ENCODE data around the gene RARG. TPM values are rescaled to one million over a fixed set of nuclear protein-coding genes. Genes with fewer than 3 reads are reported as not detected.

The RARG gene
- total and polyA plus RNA-seq, 2 of the 8 experiments (the other 6 are each of a cell fraction or from before 2014, with no cell fraction given), result 68.6 to 68.9 TPM

GRCh38 chr12:53205747-53206419 is 26.1 kb downstream of the RARG start:
- Histone ChIP-seq H3K4me1 (replicated peaks in 1 of 4; ENCODE audit: control insufficient read depth in 3 of 4, insufficient read depth in 4 of 4, low read length in 3 of 4) (peaks cover 0 to 2% (median 0%) of the 10 kb centered on the region in 4 experiments; a peak in 1 of 7 replicates), H2BK120ac (replicated peaks; ENCODE audit: low read depth, low read length) (no peak overlapping the region), H2AFZ (ENCODE audit: low read length) (no peak overlapping the region), H3K4me3 (ENCODE audit: extremely low read depth in 1 of 4, insufficient read depth in 2 of 4, low read depth in 3 of 4, low read length in 4 of 4) (no peak overlapping the region), H3K23me2 (ENCODE audit: low read depth, low read length) (peaks cover 5% of the 10 kb centered on the region; the same call in 1 of the 2 replicates), H3K56ac (replicated peaks; ENCODE audit: insufficient read length, low read depth, low read length) (no peak overlapping the region), H4K91ac (replicated peaks; ENCODE audit: insufficient read length, low read length) (no peak overlapping the region), H2BK5ac (ENCODE audit: low read depth, low read length) (no peak overlapping the region), H3K14ac (ENCODE audit: insufficient read length) (no peak overlapping the region), H3K27me3 (replicated peaks in 1 of 4; ENCODE audit: control insufficient read depth in 3 of 4, extremely low read depth in 1 of 4, insufficient read depth in 3 of 4, low read length in 3 of 4) (no peaks in the 10 kb centered on the region; a peak in 1 of 7 replicates), H3K9ac (replicated peaks in 1 of 4; ENCODE audit: extremely low read depth in 1 of 4, low read depth in 3 of 4, low read length in 3 of 4) (no peak overlapping the region), H2BK20ac (ENCODE audit: low read length) (no peak overlapping the region), H3K23ac (ENCODE audit: insufficient read length) (no peak overlapping the region), H4K8ac (ENCODE audit: extremely low read depth, insufficient read depth, low read length) (no peak overlapping the region), H3K36me3 (ENCODE audit: control insufficient read depth in 2 of 4, insufficient read depth in 4 of 4, low read length in 3 of 4) (peaks cover under 1 to 6% (median 3%) of the 10 kb centered on the region in 4 experiments; a peak in 7 of 8 replicates), H3K18ac (ENCODE audit: extremely low read depth, low read length) (no peak overlapping the region), H4K20me1 (replicated peaks in 1 of 2; ENCODE audit: control insufficient read depth in 1 of 2, insufficient read depth in 2 of 2, low read length in 2 of 2) (no peaks in the 10 kb centered on the region), H3K79me1 (ENCODE audit: low read depth, low read length) (no peaks in the 10 kb centered on the region), H3K79me2 (ENCODE audit: control insufficient read depth in 1 of 2, insufficient read depth in 2 of 2, low read length in 2 of 2) (no peaks in the 10 kb centered on the region), H4K5ac (ENCODE audit: insufficient read length, low read depth, low read length) (no peak overlapping the region), H3K9me3 (ENCODE audit: insufficient read depth in 2 of 2, low read depth in 1 of 2, low read length in 1 of 2) (no peaks in the 10 kb centered on the region), H2BK15ac (ENCODE audit: low read length) (no peak overlapping the region), H3K4me2 (ENCODE audit: insufficient read depth in 1 of 2, low read depth in 2 of 2, low read length in 2 of 2) (no peak overlapping the region), H2AK5ac (ENCODE audit: low read depth, low read length) (no peak overlapping the region), H3K27ac (ENCODE audit: low read depth, low read length) (no peak overlapping the region), H3K4ac (replicated peaks; ENCODE audit: insufficient read length, low read depth, low read length) (no peak overlapping the region), H2BK12ac (ENCODE audit: low read depth, low read length) (no peak overlapping the region)
- CTCF ChIA-PET (ENCODE audit: partially characterized antibody), result interaction anchor here (0.5 to 22.3 kb wide), 8 partner anchors 7 to 84 kb away, joined by 3 to 573 read pairs (median 84); partner anchors contain the start of genes CSAD, ESPL1, MYG1 and PFDN5
- DNase-seq (ENCODE audit: low read depth in 1 of 2, low spot score in 2 of 2) (no peak), FAIRE-seq (no peak)
- POLR2A ChIA-PET (ENCODE audit: partially characterized antibody), result no interaction called here
- WGBS, 2 experiments (ENCODE audit: extremely low coverage in 1 of 2, insufficient coverage in 1 of 2, insufficient read length in 1 of 2, insufficient replicate concordance in 2 of 2, low coverage in 1 of 2, low lambda C conversion rate in 2 of 2, missing lambda C conversion rate in 1 of 2), result 88% methylated on average over 7 of the region's 7 CpGs; no CpG with 5 or more reads in 1 of the 2 experiments
- TF ChIP-seq POLR2A (IDR thresholded peaks at IDR 0.05; ENCODE audit: control extremely low read depth in 1 of 2, low read depth in 2 of 2, low read length in 2 of 2), result no peak
- no peak for TF ChIP-seq GABPA (IDR thresholded peaks at IDR 0.05; ENCODE audit: borderline replicate concordance, insufficient read depth, low read length)
- no peak for TF ChIP-seq GTF2F1 (IDR thresholded peaks at IDR 0.05; ENCODE audit: borderline replicate concordance, low read depth, low read length)
- no peak for TF ChIP-seq HDAC6 (IDR thresholded peaks at IDR 0.05; ENCODE audit: low read depth, low read length)
- TF ChIP-seq RXRA (IDR thresholded peaks at IDR 0.05; ENCODE audit: insufficient read depth, low read depth, low read length), result no peak
- no peak for TF ChIP-seq SP1 (IDR thresholded peaks at IDR 0.05; ENCODE audit: low read depth, low read length)
- TF ChIP-seq JUND (IDR thresholded peaks at IDR 0.05; ENCODE audit: low read length), result no peak
- TF ChIP-seq CTCF (IDR thresholded peaks at IDR 0.05; ENCODE audit: control extremely low read depth in 1 of 3, insufficient read depth in 1 of 3, low read depth in 1 of 3, low read length in 3 of 3), result no peak
- TF ChIP-seq CREB1 (IDR thresholded peaks at IDR 0.05), result no peak
- TF ChIP-seq MAX (IDR thresholded peaks at IDR 0.05), result no peak
- TF ChIP-seq SIX5 (IDR thresholded peaks at IDR 0.05; ENCODE audit: low read depth, low read length), result no peak
